HepG2 (cell line): Measurements from ENCODE around the gene DNAJC12. TPM values are rescaled to one million over a fixed set of nuclear protein-coding genes. Genes with fewer than 3 reads are reported as not detected.

Experiments used
- GTF3A ChIP-seq: sonication (generic); formaldehyde crosslinking; conservative IDR thresholded peaks from 2 replicates; pipeline ENCODE4 v1.4.0; 2020; ENCODE audit warnings: mild to moderate bottlenecking, missing genetic modification reagents
- JARID2 ChIP-seq: sonication (generic); formaldehyde crosslinking; IDR thresholded peaks from 2 replicates; pipeline ENCODE4 v1.8.1; 2023; ENCODE audit warnings: missing genetic modification reagents, inconsistent platforms; ENCODE audit not compliant: insufficient replicate concordance
- MIER2 ChIP-seq: IDR thresholded peaks from 2 replicates; pipeline ENCODE4 v1.6.1; 2016; ENCODE audit warnings: missing biosample characterization, missing genetic modification reagents
- RBM22 ChIP-seq: fragments of 200-400 bp; formaldehyde crosslinking; optimal IDR thresholded peaks from 2 replicates; pipeline ENCODE3; 2017; ENCODE audit warnings: mild to moderate bottlenecking, low read length, moderate library complexity
- ZBTB1 ChIP-seq: sonication (generic); formaldehyde crosslinking; IDR thresholded peaks from 2 replicates; pipeline ENCODE4 v1.4.0; 2020; ENCODE audit warnings: missing genetic modification reagents, borderline replicate concordance
- ZNF570 ChIP-seq: sonication (generic); formaldehyde crosslinking; IDR thresholded peaks from 2 replicates; pipeline ENCODE4 v1.4.0; 2020; ENCODE audit warnings: mild to moderate bottlenecking, missing genetic modification reagents, borderline replicate concordance
- polyA plus RNA-seq, 8 experiments: library from polyadenylated mRNA; depleted of rRNA in 3 of 8; stranded (reverse) in 7 of 8; unstranded in 1 of 8; fragments of >200 nt; fragmentation: Illumina TruSeq in 4 of 8; extraction: Trizol in 4 of 8; gene quantifications; 2 replicates each; pipeline versions ENCODE4 v1.2.1 to v1.2.3, GENCODE V29; 2011 to 2016; ENCODE audit warnings: low read depth in 4 of 8, missing spikeins in 1 of 8, mixed read lengths in 1 of 8; ENCODE audit not compliant: insufficient read depth in 1 of 8
- total RNA-seq, 5 experiments: library from RNA; depleted of rRNA; stranded (reverse); fragments of >200 nt; fragmentation: Illumina TruSeq; extraction: Trizol; gene quantifications; 2 replicates each; pipeline ENCODE4 v1.2.3, GENCODE V29; 2016; ENCODE audit warnings: low read depth in 1 of 5
- TF ChIP-seq, protein P1 (sequence below): sonication (generic); formaldehyde crosslinking; IDR thresholded peaks from 2 replicates; pipeline ENCODE4 v1.5.0; 2020; ENCODE audit warnings: mild to moderate bottlenecking, missing genetic modification reagents, borderline replicate concordance
- TF ChIP-seq, protein P2 (sequence below), 2 experiments: fragments of 450-650 bp in 1 of 2; sonication (generic) in 1 of 2; formaldehyde crosslinking in 1 of 2; IDR thresholded peaks; 2 replicates each; pipeline versions ENCODE4 v1.6.1 to v1.8.0; 2016 to 2022; ENCODE audit warnings: antibody characterized with exemption in 1 of 2, mild to moderate bottlenecking in 1 of 2, missing genetic modification reagents in 1 of 2

DNAJC12 gene
- total and polyA plus RNA-seq, 2 of the 13 experiments (the other 11 are each of a cell fraction or from before 2014, with no cell fraction given): 11.6 to 43.9 TPM

DNA sequence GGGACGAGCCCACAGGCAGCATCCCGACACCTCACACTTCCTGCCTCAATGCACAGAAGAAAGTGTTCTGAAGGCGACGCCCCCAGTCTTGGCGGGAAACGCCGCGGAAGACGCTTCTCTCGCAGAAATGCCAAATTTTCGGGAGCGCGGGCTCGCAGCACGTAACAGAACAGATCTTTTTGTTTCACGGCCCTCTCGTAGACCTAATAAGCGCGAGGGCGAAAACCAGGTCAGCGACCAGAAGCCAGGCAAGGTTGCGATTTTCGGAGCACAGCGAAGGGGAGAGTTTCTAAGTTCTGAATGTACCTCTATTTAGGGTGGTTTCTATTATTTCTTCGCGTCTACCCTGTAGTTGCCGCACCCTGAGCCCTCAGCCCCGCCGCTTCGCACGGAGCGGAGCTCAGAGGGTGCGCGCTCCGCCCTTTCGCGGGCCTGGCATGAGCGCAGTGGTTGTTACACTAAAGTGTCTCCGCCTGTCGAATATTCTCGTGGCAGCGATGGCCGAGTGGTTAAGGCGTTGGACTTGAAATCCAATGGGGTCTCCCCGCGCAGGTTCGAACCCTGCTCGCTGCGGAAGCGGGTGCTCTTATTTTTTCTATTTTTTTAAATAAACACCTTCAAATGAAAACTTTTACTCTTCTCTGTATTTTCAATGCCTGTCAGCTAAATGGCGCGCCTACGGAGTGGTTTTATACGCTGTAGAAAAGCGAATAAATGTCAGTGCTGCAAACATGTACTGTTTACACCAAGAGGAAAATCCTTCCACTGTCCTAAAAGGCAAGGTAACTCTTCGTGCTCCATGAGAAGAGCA lies 73.8 kb downstream of the DNAJC12 start (continued):
- TF ChIP-seq, protein P1, sequence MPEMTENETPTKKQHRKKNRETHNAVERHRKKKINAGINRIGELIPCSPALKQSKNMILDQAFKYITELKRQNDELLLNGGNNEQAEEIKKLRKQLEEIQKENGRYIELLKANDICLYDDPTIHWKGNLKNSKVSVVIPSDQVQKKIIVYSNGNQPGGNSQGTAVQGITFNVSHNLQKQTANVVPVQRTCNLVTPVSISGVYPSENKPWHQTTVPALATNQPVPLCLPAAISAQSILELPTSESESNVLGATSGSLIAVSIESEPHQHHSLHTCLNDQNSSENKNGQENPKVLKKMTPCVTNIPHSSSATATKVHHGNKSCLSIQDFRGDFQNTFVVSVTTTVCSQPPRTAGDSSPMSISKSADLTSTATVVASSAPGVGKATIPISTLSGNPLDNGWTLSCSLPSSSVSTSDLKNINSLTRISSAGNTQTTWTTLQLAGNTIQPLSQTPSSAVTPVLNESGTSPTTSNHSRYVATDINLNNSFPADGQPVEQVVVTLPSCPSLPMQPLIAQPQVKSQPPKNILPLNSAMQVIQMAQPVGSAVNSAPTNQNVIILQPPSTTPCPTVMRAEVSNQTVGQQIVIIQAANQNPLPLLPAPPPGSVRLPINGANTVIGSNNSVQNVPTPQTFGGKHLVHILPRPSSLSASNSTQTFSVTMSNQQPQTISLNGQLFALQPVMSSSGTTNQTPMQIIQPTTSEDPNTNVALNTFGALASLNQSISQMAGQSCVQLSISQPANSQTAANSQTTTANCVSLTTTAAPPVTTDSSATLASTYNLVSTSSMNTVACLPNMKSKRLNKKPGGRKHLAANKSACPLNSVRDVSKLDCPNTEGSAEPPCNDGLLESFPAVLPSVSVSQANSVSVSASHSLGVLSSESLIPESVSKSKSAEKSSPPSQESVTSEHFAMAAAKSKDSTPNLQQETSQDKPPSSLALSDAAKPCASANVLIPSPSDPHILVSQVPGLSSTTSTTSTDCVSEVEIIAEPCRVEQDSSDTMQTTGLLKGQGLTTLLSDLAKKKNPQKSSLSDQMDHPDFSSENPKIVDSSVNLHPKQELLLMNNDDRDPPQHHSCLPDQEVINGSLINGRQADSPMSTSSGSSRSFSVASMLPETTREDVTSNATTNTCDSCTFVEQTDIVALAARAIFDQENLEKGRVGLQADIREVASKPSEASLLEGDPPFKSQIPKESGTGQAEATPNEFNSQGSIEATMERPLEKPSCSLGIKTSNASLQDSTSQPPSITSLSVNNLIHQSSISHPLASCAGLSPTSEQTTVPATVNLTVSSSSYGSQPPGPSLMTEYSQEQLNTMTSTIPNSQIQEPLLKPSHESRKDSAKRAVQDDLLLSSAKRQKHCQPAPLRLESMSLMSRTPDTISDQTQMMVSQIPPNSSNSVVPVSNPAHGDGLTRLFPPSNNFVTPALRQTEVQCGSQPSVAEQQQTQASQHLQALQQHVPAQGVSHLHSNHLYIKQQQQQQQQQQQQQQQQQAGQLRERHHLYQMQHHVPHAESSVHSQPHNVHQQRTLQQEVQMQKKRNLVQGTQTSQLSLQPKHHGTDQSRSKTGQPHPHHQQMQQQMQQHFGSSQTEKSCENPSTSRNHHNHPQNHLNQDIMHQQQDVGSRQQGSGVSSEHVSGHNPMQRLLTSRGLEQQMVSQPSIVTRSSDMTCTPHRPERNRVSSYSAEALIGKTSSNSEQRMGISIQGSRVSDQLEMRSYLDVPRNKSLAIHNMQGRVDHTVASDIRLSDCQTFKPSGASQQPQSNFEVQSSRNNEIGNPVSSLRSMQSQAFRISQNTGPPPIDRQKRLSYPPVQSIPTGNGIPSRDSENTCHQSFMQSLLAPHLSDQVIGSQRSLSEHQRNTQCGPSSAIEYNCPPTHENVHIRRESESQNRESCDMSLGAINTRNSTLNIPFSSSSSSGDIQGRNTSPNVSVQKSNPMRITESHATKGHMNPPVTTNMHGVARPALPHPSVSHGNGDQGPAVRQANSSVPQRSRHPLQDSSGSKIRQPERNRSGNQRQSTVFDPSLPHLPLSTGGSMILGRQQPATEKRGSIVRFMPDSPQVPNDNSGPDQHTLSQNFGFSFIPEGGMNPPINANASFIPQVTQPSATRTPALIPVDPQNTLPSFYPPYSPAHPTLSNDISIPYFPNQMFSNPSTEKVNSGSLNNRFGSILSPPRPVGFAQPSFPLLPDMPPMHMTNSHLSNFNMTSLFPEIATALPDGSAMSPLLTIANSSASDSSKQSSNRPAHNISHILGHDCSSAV (CRISPR knock-in tag): no peak
- TF ChIP-seq ZNF570 (CRISPR knock-in tag) (0 out of 2 replicates have a peak, but pooled peaks have one; percentile 22), JARID2 (CRISPR knock-in tag) (no peak), GTF3A (CRISPR knock-in tag) (no peak), ZBTB1 (no peak), RBM22 (peak; percentile 98), MIER2 (CRISPR knock-in tag) (0 out of 2 replicates have a peak, but pooled peaks have one; percentile 48)
- TF ChIP-seq, protein P2, sequence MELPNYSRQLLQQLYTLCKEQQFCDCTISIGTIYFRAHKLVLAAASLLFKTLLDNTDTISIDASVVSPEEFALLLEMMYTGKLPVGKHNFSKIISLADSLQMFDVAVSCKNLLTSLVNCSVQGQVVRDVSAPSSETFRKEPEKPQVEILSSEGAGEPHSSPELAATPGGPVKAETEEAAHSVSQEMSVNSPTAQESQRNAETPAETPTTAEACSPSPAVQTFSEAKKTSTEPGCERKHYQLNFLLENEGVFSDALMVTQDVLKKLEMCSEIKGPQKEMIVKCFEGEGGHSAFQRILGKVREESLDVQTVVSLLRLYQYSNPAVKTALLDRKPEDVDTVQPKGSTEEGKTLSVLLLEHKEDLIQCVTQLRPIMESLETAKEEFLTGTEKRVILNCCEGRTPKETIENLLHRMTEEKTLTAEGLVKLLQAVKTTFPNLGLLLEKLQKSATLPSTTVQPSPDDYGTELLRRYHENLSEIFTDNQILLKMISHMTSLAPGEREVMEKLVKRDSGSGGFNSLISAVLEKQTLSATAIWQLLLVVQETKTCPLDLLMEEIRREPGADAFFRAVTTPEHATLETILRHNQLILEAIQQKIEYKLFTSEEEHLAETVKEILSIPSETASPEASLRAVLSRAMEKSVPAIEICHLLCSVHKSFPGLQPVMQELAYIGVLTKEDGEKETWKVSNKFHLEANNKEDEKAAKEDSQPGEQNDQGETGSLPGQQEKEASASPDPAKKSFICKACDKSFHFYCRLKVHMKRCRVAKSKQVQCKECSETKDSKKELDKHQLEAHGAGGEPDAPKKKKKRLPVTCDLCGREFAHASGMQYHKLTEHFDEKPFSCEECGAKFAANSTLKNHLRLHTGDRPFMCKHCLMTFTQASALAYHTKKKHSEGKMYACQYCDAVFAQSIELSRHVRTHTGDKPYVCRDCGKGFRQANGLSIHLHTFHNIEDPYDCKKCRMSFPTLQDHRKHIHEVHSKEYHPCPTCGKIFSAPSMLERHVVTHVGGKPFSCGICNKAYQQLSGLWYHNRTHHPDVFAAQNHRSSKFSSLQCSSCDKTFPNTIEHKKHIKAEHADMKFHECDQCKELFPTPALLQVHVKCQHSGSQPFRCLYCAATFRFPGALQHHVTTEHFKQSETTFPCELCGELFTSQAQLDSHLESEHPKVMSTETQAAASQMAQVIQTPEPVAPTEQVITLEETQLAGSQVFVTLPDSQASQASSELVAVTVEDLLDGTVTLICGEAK (IDR thresholded peaks at IDR 0.05): no peak
- TF ChIP-seq, protein P2 (CRISPR knock-in tag; IDR thresholded peaks at IDR 0.05): peak; percentile 62; the same call in 1 of the 2 replicates
